GM21528 (cell line): ENCODE data around the gene LIPM.

Source experiments
- ATAC-seq: cut with Tn5 transposase; IDR thresholded peaks from one replicate; pipeline ENCODE4 v1.9.1; 2021; ENCODE audit warnings: mild to moderate bottlenecking, moderate library complexity; ENCODE audit not compliant: unreplicated experiment, low FRiP score

LIPM gene

GRCh38 chr10:88800152-88801125, 2.1 kb upstream of the LIPM start:
- ATAC-seq, result no peak

DNA sequence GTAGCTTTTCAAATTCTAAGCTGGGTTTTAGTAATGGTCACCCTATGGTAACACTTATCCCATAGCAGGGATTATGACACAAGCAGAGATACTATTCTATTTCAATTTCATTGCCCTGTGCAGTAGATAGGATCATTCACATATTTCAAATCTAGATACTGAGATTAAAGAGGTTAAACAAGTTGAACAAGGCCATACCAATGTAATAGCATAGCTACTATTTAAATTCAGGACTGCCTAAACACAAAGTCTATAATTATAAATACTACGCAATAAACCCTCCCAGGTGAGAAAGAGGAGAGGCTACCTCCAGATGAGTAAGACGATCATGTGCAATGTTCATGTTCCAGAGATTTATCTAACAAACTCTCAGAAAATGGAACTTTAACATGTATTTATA, 1.1 kb downstream of the LIPM start:
- no peak for ATAC-seq

GRCh38 chr10:88804083-88804812, 1.7 kb downstream of the LIPM start:
- ATAC-seq, result no peak

DNA sequence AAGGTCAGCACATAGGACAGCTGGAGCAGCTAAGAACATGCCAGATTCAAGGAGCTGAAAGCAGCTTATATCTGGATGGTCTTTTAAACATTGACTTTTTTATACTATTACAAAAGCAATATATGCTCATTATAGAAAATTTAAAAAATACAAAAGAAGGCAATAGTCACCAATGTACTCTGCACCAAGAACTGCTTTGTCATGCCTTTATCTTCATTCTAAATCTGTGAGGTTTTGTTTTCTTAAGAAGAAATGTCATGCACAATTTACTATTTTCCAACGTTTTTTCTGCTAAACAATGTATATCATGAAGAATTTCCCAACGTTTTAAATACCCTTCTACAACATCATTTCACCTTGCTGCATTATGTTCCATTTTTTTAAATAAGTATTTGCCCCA, 2.8 kb downstream of the LIPM start:
- ATAC-seq, result no peak

DNA sequence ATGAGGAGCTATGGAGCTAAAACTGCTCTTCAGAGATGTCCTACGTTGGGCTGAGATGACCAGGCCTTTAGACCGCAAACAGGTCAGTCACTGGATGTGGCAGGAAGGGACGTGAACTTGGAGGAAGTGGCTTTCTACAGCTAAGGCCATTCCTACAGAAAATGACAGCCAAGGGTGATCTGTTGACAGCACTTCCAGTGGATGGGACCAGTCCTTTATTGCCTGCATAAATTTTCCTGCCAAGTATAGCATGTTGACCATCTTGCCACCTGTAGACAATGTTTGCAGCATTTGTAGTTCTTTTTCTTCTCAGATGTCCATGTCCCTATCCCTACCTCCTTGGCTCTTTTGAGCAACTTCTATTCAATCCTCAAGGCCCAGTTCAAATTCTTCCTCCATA, 3.4 kb downstream of the LIPM start:
- ATAC-seq, result no peak

DNA sequence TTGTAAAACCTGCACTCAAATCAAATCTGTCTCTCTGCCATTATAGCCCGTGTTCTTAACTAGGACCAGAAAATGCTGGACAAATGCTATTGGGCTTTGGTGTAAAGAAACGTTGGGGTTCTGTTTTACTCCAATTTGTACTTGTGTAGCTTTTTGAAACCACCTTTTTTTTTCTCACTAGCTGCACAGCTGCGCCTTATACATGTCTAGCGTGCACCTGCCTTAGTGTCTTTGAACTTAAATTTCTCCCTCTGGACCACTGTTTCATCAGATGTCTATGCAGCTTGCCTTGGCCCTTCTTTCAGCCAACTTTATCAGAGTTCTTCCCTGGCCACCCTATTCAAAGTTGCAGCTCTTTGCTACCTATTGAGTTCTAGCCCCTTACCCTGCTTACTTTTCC, 7.1 kb downstream of the LIPM start:
- no peak for ATAC-seq

GRCh38 chr10:88810196-88810961, 7.8 kb downstream of the LIPM start:
- no peak for ATAC-seq

- no peak for ATAC-seq
Observed at GRCh38 chr10:88813200-88813599, 10.7 kb downstream of the LIPM start.

GRCh38 chr10:88819290-88819689, 16.8 kb downstream of the LIPM start:
- ATAC-seq, result no peak

DNA sequence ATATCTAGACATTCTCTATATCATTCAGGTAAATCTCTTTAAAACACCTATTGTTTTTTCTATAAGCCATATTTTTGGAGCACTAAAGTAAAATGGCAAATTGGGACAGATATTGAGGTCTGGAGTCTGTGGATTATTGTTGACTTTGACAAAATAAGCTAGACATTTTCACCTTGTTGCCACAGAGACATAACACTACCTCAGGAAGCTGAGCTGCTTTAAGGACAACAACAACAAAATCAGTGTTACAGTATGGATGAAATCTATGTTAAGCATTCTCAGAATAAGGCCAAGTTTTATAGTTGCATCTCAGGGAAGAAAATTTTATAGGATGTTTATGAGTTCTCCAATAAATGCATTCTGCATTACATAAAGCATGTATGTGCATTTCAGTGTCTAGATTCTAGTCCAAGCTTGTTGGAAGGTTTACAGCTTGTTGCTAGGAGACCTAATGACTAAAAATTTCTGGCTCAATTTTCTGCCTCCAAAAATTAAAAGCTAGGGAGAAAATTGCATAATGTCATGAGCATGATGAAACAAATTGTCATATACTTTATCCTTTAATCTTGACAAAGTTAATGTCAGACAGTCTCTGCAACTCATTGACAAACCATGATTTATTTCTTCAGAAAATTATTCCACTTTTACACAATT, 18.3 kb downstream of the LIPM start:
- no peak for ATAC-seq

- ATAC-seq, result no peak
Observed at GRCh38 chr10:88826388-88826787, 23.9 kb downstream of the LIPM start.

DNA sequence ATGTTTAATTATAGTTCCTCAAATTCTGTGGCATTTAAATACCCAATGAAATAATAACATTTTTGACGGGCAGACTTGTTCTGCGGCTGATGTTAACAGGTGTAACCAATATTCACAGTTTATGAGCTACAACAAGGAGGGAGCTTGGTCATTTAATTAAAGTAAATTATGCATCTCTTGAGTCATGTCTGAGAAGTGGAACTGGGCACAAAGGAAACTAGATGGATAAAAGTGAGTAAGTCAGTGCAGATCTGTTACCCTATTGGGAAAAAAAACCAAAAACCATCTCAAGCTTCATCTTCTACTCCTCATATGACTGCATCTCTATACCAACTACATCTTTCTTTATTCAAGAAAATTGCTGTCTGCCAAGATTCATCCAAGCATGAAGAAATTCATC, 25.1 kb downstream of the LIPM start:
- no peak for ATAC-seq

GRCh38 chr10:88828310-88828709, 25.8 kb downstream of the LIPM start:
- ATAC-seq, result no peak

GRCh38 chr10:88830643-88831268, 28.2 kb downstream of the LIPM start:
- no peak for ATAC-seq

DNA sequence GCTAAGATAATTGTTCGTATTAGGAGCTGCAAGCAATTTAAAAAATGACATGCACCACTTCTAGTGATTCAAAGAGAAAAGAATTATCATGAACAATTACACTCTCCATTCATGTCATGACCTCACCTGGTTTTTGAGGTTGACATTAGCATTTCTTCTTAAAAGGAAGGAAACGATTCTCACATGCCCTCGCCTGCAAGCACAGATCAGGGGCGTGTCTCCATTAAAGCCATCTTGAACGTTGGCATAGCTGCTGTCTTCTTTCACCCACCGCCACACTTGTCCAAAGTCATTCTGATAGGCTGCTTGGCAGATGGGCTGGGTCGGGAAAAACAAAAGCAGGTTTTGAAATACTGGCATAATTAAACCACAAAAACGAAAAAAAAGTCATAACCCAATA, 29.2 kb downstream of the LIPM start:
- no peak for ATAC-seq

DNA sequence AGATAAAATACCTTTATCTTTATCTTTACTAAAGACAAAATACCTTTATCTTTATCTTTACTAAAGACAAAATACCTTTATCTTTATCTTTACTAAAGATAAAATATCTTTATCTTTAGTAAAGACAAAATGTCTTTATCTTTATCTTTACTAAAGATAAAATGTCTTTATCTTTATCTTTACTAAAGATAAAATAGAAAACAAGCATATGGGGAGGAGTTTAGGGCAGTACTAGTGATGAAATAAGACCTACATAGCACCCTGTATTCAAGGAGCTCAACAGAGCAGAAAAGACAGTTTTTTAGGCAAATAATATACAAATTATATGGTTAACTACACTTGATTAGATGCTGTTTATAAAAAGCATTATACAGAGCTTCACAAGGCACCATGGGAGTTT, 29.8 kb downstream of the LIPM start:
- no peak for ATAC-seq

DNA sequence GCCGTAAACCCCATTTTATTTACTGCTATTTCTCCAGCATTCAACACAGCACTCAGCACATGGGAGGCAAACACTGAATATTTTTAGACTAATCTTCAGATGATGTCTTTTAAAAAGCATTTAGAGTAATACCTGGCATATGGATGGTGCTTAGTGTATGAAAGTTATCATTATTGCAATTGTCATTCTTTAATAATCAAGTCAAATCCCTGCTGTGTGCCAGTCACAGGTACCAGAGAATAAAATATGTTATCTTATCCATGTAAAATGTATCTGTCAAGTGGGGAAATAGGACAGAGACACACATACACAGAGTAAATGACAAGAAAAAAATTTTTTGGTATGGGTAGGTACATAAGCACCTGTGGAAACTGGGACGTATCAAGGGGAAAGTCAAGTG, 30.6 kb downstream of the LIPM start:
- no peak for ATAC-seq

DNA sequence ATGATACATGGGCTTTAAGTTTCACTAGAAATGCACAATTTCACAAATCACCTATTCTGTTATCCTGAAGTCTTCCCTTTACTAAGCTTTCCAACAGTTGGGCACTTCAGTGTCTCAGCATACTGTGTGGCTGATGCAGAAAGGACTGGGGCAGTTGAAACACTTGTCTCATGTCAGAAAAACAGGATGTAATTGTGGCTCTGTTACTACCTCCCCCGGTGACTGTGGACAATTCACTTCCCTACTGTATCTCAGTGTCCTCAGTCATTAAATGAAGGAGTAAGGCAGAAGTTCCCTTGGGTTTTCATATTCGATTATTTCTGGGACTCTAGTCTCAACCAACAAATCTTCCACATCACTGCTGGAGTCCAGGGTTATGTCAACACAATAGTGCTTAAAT, 31.2 kb downstream of the LIPM start:
- ATAC-seq, result no peak

DNA sequence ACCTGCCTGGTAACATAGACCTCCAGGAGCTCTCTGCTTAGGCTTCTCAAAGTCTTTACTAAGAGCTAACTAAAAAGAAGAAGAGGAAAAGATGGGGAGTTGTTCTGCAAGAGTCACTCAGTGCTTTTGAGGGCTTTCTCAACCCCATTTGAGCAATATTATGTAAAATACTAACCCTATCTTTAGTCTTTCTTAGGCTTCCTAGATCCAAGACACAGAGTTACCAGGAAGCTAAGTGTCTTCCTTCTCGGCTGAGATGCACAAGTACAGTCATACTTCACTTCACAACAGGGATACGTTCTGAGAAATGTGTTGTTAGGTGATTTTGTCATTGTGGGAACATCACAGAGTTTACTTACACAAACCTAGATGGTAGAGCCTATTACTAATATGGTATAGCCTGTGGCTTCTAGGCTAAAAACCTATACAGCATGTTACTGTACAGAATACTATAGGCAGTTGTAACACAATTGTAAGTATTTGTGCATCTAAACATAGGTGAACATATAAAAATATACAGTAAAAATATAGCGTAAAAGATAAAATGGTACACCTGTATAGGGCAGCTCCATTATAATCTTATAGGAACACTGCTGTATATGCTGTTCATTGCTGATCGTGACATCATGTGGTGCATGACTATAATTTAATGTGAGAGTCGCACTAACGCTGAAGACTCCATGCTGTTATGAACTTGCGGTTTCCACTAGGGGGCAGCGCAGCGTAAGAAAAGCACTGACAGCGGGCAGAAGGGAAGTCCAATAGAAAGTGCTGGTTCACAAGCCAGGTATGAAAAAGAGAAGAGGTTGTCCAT, 32.8 kb downstream of the LIPM start:
- peak; percentile 77 for ATAC-seq
